ENCODE results near the gene TIMM21. TPM values are rescaled to one million over a fixed set of nuclear protein-coding genes. Genes with fewer than 3 reads are reported as not detected.

Gene TIMM21
- total and polyA plus RNA-seq, 9 of the 15 experiments (the other 6 are each of a cell fraction or from before 2014, with no cell fraction given): 54.7 to 229 (median 83.3) TPM

GRCh38 chr18:74147779-74148542 lies at the start of gene TIMM21, which contains the start of gene FBXO15 (continued):
- TF ChIP-seq ZKSCAN1 (IDR thresholded peaks at IDR 0.05; ENCODE audit: low read depth, low read length): no peak
- TF ChIP-seq NONO (IDR thresholded peaks at IDR 0.05; ENCODE audit: low read depth in 2 of 2, low read length in 1 of 2): no peak
- TF ChIP-seq SNAPC5 (CRISPR knock-in tag; IDR thresholded peaks at IDR 0.05): no peak
- TF ChIP-seq ZNF695 (CRISPR knock-in tag; IDR thresholded peaks at IDR 0.05): no peak
- TF ChIP-seq, protein P1, sequence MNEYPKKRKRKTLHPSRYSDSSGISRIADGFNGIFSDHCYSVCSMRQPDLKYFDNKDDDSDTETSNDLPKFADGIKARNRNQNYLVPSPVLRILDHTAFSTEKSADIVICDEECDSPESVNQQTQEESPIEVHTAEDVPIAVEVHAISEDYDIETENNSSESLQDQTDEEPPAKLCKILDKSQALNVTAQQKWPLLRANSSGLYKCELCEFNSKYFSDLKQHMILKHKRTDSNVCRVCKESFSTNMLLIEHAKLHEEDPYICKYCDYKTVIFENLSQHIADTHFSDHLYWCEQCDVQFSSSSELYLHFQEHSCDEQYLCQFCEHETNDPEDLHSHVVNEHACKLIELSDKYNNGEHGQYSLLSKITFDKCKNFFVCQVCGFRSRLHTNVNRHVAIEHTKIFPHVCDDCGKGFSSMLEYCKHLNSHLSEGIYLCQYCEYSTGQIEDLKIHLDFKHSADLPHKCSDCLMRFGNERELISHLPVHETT (CRISPR knock-in tag; conservative IDR thresholded peaks at IDR 0.05 in 1 of 2, IDR thresholded peaks at IDR 0.05 in 1 of 2): peak in 1 of 2 experiments; percentile 62; a peak in 2 of 4 replicates
- TF ChIP-seq ZBTB7A (IDR thresholded peaks at IDR 0.05; ENCODE audit: borderline replicate concordance, control insufficient read depth, low read depth, low read length): peak; percentile 32; the same call in 1 of the 2 replicates
- TF ChIP-seq ESRRB (CRISPR knock-in tag; IDR thresholded peaks at IDR 0.05; ENCODE audit: borderline replicate concordance): no peak
- TF ChIP-seq PPARD (CRISPR knock-in tag; IDR thresholded peaks at IDR 0.05): no peak
- TF ChIP-seq ARID1B (IDR thresholded peaks at IDR 0.05): peak; percentile 13; the same call in 1 of the 2 replicates
- no peak for TF ChIP-seq RBM39 (optimal IDR thresholded peaks at IDR 0.05; ENCODE audit: low read depth, low read length)
- peak; percentile 84 for TF ChIP-seq VEZF1 (CRISPR knock-in tag; IDR thresholded peaks at IDR 0.05)
- no peak for TF ChIP-seq SMAD3 (CRISPR knock-in tag; conservative IDR thresholded peaks at IDR 0.05)
- no peak for TF ChIP-seq FOS (IDR thresholded peaks at IDR 0.05; ENCODE audit: extremely low read depth, insufficient read length)
- no peak for TF ChIP-seq ZNF609 (CRISPR knock-in tag; IDR thresholded peaks at IDR 0.05; ENCODE audit: borderline replicate concordance)
- no peak for TF ChIP-seq KLF6 (CRISPR knock-in tag; IDR thresholded peaks at IDR 0.05; ENCODE audit: borderline replicate concordance)
- no peak for TF ChIP-seq SAFB2 (IDR thresholded peaks at IDR 0.05; ENCODE audit: borderline replicate concordance, low read depth, low read length, severe bottlenecking)
- TF ChIP-seq ATF1 (CRISPR knock-in tag; IDR thresholded peaks at IDR 0.05): peak; percentile 76
- TF ChIP-seq ATF1 (tag; IDR thresholded peaks at IDR 0.05): peak; percentile 95
- TF ChIP-seq TEAD1 (CRISPR knock-in tag; IDR thresholded peaks at IDR 0.05): no peak

Measured in K562 (cell line).